HG03575 (cell line): ENCODE results near the gene GAR1.
A peak's percentile ranks its signal among the peaks of the same experiment; 100 is the strongest.
"Not testable (repeated sequence)": the region's sequence is repeated elsewhere in the genome, so short reads cannot be mapped to it uniquely, and the experiment has no call there.

ENCODE experiments used
- ATAC-seq: cut with Tn5 transposase; IDR thresholded peaks from one replicate; pipeline ENCODE4 v1.9.1; 2021; ENCODE audit not compliant: unreplicated experiment, insufficient number of reproducible peaks, low FRiP score; ENCODE audit errors: extremely low read depth

The GAR1 gene

GRCh38 chr4:109815151-109816081 is at the start of gene GAR1:
GAR1 (plus strand) TSS chr4:109815762; CDS start chr4:109816165, 403 bp downstream.
- ATAC-seq = peak; percentile 94

- ATAC-seq = not testable (repeated sequence)
These were observed 33.5 kb upstream of the GAR1 start for GRCh38 chr4:109782092-109782491.

- no peak for ATAC-seq
These were observed 28.7 kb upstream of the GAR1 start for GRCh38 chr4:109786846-109787245.

GRCh38 chr4:109787807-109788206 is 27.8 kb upstream of the GAR1 start:
- ATAC-seq = no peak

GRCh38 chr4:109795059-109795458 is 20.5 kb upstream of the GAR1 start:
- no peak for ATAC-seq

GRCh38 chr4:109798866-109799265 is 16.7 kb upstream of the GAR1 start:
- no peak for ATAC-seq

GRCh38 chr4:109801099-109801789 is 14.3 kb upstream of the GAR1 start:
- ATAC-seq = no peak

- no peak for ATAC-seq
These were observed 13.7 kb upstream of the GAR1 start, which contains the start of gene CFI for GRCh38 chr4:109801895-109802319. CFI (minus strand) TSS chr4:109801999; CDS start chr4:109801971, 28 bp downstream.

GRCh38 chr4:109803924-109804571 is 11.5 kb upstream of the GAR1 start:
- ATAC-seq = no peak

- ATAC-seq = no peak
These were observed 5.9 kb upstream of the GAR1 start for GRCh38 chr4:109809655-109810054.

GRCh38 chr4:109810552-109811387 is 4.8 kb upstream of the GAR1 start:
- ATAC-seq = no peak

GRCh38 chr4:109811707-109812106 is 3.9 kb upstream of the GAR1 start:
- ATAC-seq = no peak

- no peak for ATAC-seq
These were observed 500 bp downstream of the GAR1 start for GRCh38 chr4:109816082-109816442.

- ATAC-seq = no peak
These were observed 1.3 kb downstream of the GAR1 start for GRCh38 chr4:109816894-109817293.

GRCh38 chr4:109818268-109818667 is 2.7 kb downstream of the GAR1 start:
- no peak for ATAC-seq

GRCh38 chr4:109820563-109820962 is 5.0 kb downstream of the GAR1 start:
- ATAC-seq = no peak

- ATAC-seq = no peak
These were observed 5.6 kb downstream of the GAR1 start for GRCh38 chr4:109821185-109821584.

GRCh38 chr4:109826719-109827118 is 11.2 kb downstream of the GAR1 start:
- ATAC-seq = no peak

- no peak for ATAC-seq
These were observed 12.1 kb downstream of the GAR1 start, which contains the start of gene RRH for GRCh38 chr4:109827672-109828071. RRH (plus strand) TSS chr4:109827972; CDS start chr4:109828028, 56 bp downstream.
